SJSA1 (cell line): ENCODE measurements around the gene PIGH. TPM values are rescaled to one million over a fixed set of nuclear protein-coding genes. Genes with fewer than 3 reads are reported as not detected.
"Not testable (repeated sequence)": the region's sequence is repeated elsewhere in the genome, so short reads cannot be mapped to it uniquely, and the experiment has no call there.

ENCODE experiments used
- DNase-seq, 2 experiments: peaks; one replicate each; pipeline ENCODE4 v3.0.0-alpha.2; 2015 to 2020; ENCODE audit warnings: low spot score in 2 of 2, low read depth in 1 of 2
- H3K27ac ChIP-seq: fragments of 250-450 bp; sonication (Bioruptor Pico); 2 replicates; pipeline ENCODE4 v1.5.1; 2020; ENCODE audit warnings: mild to moderate bottlenecking, moderate library complexity
- H3K27me3 ChIP-seq: fragments of 250-450 bp; sonication (Bioruptor Pico); replicated peaks from 2 replicates; pipeline ENCODE4 v1.5.1; 2020; ENCODE audit warnings: mild to moderate bottlenecking, moderate library complexity
- H3K36me3 ChIP-seq: fragments of 250-450 bp; sonication (Bioruptor Pico); 2 replicates; pipeline ENCODE4 v1.5.1; 2020; ENCODE audit warnings: mild to moderate bottlenecking
- H3K4me1 ChIP-seq: fragments of 250-450 bp; sonication (Bioruptor Pico); replicated peaks from 2 replicates; pipeline ENCODE4 v1.6.1; 2021; ENCODE audit warnings: mild to moderate bottlenecking
- H3K4me3 ChIP-seq: fragments of 250-450 bp; sonication (Bioruptor Pico); 2 replicates; pipeline ENCODE4 v1.5.1; 2020; ENCODE audit warnings: mild to moderate bottlenecking
- H3K9me3 ChIP-seq: fragments of 250-450 bp; sonication (Bioruptor Pico); replicated peaks from 2 replicates; pipeline ENCODE4 v1.5.1; 2020; ENCODE audit warnings: mild to moderate bottlenecking
- total RNA-seq: library from RNA; depleted of rRNA; stranded (reverse); fragments of >200 nt; shearing (Covaris generic); gene quantifications from 2 replicates; pipeline ENCODE4 v1.2.3, GENCODE V29; 2014

Gene PIGH
- total RNA-seq, 1 experiment from 2014 or later = 11.2 TPM

DNA sequence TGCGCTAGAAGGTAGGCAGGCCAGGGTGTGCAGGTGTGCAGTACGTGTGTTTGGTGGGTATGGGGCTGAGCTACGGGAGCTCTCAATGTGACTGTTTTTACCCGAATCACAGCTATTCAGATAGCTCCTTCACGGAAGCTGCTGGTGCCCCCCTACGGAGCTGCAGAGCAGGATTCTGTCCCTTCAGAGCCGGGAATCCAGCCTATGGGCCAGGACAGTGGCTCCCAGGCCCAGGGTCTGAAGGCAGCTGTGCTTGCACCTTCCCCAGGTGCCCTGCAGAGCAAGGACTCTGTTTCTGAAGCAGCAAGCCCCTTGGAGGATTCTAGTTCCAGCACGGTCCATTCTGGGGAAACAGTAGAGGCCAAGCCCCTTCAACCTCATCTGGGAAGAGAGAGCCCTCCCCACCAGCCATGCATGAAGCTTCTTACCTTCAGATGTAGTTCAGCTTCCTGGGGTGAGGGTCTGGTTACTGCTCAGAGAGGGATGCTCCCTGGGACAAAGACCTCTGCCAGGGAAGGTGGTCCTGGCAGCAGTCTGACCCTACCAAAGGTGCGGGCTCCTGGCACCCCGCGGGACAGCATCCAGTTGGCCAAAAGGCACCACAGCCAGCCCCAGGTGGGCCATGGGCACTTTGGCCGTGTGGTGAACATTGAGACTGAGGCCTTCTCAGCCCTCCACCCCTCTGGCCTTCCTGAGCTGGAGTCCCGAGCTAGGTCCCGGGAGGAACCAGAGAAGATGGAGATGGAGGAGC, 37.9 kb downstream of the PIGH start:
- Histone ChIP-seq H3K9me3 (no peaks in the 10 kb centered on the region), H3K27ac (no peak overlapping the region), H3K4me1 (no peaks in the 10 kb centered on the region), H3K27me3 (no peaks in the 10 kb centered on the region), H3K36me3 (no peaks in the 10 kb centered on the region), H3K4me3 (no peak overlapping the region)
- DNase-seq = no peak

- no peaks in the 10 kb centered on the region for H3K9me3 ChIP-seq
- no peaks in the 10 kb centered on the region for H3K4me1 ChIP-seq
- H3K27me3 ChIP-seq = no peaks in the 10 kb centered on the region
- no peaks in the 10 kb centered on the region for H3K36me3 ChIP-seq
- H3K27ac ChIP-seq = no peak overlapping the region
- no peak overlapping the region for H3K4me3 ChIP-seq
- DNase-seq = no peak
Measured at GRCh38 chr14:67559639-67560038, 40.4 kb downstream of the PIGH start.

DNA sequence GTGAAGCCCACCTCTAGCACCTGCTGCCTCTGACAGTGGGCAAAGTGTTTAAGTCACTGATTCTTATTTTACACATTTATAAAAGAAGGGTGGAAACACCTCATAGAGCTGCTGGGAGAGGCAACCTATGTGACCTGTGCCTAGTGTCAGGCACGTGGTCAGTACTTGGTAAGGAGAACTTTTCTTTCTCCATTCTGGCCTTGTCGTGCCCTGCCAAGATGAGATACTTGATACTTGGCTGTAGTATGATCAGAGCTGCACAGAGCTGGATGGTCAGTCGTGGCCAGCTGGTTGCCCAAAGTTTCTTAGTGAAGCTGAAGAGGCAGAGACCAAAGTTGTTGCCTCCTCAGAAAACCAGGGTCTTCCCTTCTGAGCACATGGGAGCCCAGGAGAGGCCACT, 42.4 kb downstream of the PIGH start:
- Histone ChIP-seq H3K4me1 (no peaks in the 10 kb centered on the region), H3K27me3 (no peaks in the 10 kb centered on the region), H3K36me3 (no peaks in the 10 kb centered on the region), H3K4me3 (no peak overlapping the region), H3K9me3 (no peaks in the 10 kb centered on the region), H3K27ac (no peak overlapping the region)
- no peak for DNase-seq

DNA sequence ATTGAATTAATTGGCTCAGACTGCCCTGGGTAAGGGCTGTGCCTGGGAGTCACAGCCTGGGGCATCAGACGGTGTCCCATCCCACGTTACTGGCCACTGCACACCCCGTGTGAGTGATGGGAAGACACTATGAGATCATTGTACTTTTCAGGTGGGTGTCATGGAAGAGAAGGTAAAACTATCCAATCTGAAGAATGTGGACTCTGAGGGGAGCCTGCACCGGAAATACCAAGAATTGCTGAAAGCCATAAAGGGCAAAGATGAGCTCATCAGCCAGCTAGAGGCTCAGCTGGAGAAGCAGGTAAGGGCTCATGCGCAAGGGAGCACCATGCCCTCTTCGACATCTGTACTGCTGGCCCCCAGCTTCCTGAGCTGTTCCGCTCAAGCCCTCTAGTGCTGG, 43.0 kb downstream of the PIGH start:
- DNase-seq = no peak
- Histone ChIP-seq H3K9me3 (no peaks in the 10 kb centered on the region), H3K27me3 (no peaks in the 10 kb centered on the region), H3K27ac (no peak overlapping the region), H3K36me3 (no peaks in the 10 kb centered on the region), H3K4me1 (no peaks in the 10 kb centered on the region), H3K4me3 (no peak overlapping the region)

DNA sequence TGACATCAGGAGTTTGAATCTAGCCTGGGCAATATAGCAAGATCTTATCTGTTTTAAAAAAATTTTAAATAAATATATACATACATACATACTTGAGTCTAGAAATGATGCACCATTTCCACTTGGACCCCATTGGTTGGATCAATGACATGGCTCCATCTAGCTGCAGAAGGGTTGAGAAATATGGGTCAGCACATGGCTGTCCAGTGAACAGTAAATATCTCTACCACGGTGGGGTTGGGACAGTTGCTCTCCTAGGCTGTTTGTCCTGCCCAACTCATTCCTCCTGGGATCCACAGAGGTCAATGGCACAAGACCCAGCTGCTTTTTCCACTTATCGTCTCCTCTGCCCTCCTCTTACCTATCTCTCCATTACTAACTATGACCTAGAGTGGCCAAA, 43.4 kb downstream of the PIGH start:
- H3K4me1 ChIP-seq = no peaks in the 10 kb centered on the region
- no peaks in the 10 kb centered on the region for H3K36me3 ChIP-seq
- DNase-seq = no peak
- H3K27ac ChIP-seq = no peak overlapping the region
- H3K4me3 ChIP-seq = no peak overlapping the region
- no peaks in the 10 kb centered on the region for H3K27me3 ChIP-seq
- no peaks in the 10 kb centered on the region for H3K9me3 ChIP-seq

DNA sequence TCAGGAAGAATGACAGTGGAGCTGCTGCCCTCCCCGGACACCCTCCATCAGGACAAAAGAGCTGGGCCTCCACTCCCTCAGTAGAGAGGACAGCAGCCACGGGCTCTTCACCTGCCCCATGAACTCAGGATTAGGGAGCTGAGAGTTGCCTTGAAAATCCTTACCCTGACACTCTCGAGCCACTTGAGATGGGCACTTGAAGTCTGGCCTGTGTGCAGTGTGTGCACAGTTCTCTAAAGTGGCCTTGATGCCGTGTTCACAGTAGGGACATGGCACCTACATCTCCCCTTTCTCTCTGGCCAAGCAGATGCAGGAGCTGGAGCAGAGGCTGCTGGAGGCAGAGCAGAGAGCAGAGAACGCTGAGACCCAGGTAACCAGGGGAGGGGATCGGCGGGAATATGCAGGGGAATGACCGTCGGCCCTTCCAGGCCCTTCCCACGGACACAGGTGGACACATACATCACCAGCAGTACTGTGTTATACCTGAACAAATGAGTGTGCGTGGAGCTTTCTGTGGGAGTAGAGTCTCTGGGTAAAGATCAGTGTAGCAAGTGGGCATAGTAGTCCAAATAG, 44.5 kb downstream of the PIGH start:
- no peaks in the 10 kb centered on the region for H3K9me3 ChIP-seq
- H3K27me3 ChIP-seq = no peaks in the 10 kb centered on the region; the same call in 1 of the 2 replicates
- no peak for DNase-seq
- H3K4me3 ChIP-seq = no peak overlapping the region
- H3K27ac ChIP-seq = no peak overlapping the region
- no peaks in the 10 kb centered on the region for H3K4me1 ChIP-seq
- H3K36me3 ChIP-seq = no peaks in the 10 kb centered on the region

DNA sequence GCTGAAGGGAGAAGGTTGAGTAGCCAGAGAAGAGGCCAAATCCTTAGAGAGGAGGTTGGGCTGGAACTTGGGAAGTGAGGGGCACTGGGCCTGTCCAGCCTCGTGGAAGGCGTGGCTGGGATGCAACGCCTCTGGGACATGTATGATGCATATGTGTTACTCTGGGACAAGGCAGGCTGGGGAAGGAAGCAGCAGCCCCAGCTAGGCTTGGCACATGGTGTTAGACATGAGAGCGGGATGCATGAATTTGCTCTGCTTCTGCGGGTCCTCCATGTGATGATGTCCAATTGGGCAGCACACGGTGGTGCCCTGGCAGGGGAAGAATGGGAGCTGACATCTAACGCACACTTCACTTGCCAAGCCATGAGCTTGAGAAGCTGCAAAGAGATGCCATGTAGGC, 45.7 kb downstream of the PIGH start:
- H3K27me3 ChIP-seq = no peaks in the 10 kb centered on the region; the same call in 1 of the 2 replicates
- no peaks in the 10 kb centered on the region for H3K4me1 ChIP-seq
- no peak overlapping the region for H3K4me3 ChIP-seq
- H3K27ac ChIP-seq = no peak overlapping the region
- no peak for DNase-seq
- no peaks in the 10 kb centered on the region for H3K36me3 ChIP-seq
- no peaks in the 10 kb centered on the region for H3K9me3 ChIP-seq

- Histone ChIP-seq H3K27me3 (no peaks in the 10 kb centered on the region; the same call in 1 of the 2 replicates), H3K27ac (no peak overlapping the region), H3K4me1 (no peaks in the 10 kb centered on the region), H3K9me3 (no peaks in the 10 kb centered on the region), H3K36me3 (no peaks in the 10 kb centered on the region), H3K4me3 (no peak overlapping the region)
- DNase-seq = no peak
Measured at GRCh38 chr14:67553547-67553946, 46.5 kb downstream of the PIGH start.

GRCh38 chr14:67551940-67552339, 48.1 kb downstream of the PIGH start:
- Histone ChIP-seq H3K4me3 (no peak overlapping the region), H3K27me3 (no peaks in the 10 kb centered on the region; the same call in 1 of the 2 replicates), H3K9me3 (no peaks in the 10 kb centered on the region), H3K27ac (no peak overlapping the region), H3K36me3 (no peaks in the 10 kb centered on the region), H3K4me1 (no peaks in the 10 kb centered on the region)
- no peak for DNase-seq

DNA sequence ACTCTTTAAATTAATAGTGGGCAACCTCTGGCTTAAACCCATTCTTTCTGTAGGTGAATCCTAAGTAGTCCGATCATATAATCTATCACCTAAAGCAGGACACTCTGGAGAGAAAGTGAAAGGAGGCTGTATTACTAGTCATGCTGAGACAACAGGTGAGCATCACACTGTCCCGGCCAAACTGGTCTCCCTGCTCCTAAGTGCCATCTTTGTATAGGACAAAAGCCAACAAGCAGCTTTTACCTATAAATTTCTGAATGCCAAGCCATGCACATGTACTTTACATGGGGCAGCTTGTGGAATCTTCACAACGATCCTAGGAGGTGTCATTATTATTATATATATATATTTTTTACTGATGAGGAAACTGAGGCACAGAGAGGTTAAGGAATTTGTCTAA, 48.9 kb downstream of the PIGH start:
- Histone ChIP-seq H3K36me3 (no peaks in the 10 kb centered on the region), H3K9me3 (no peaks in the 10 kb centered on the region), H3K4me3 (no peak overlapping the region), H3K27ac (no peak overlapping the region), H3K4me1 (no peaks in the 10 kb centered on the region), H3K27me3 (no peaks in the 10 kb centered on the region; the same call in 1 of the 2 replicates)
- DNase-seq = no peak

DNA sequence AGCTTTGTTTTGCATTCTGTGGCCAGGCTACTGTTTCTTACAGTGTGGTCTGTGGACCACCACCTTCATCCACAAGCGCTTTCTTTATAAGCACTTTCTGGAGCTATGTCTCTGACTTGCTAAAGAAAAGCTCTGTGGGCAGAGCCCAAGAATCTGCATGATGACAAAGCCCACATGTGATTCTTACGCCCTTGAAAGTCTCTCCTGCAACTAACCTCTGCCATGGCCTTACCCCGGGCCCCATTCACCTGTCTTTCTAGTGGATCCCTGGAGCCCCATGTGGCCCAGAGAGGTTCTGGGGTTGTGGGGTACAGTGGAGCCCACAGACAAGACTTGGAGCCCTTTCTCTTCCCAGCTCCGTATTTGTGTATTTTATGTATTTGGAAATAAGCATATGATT, 50.3 kb downstream of the PIGH start:
- H3K4me1 ChIP-seq = no peaks in the 10 kb centered on the region
- DNase-seq = no peak
- H3K4me3 ChIP-seq = no peak overlapping the region
- no peak overlapping the region for H3K27ac ChIP-seq
- no peaks in the 10 kb centered on the region for H3K9me3 ChIP-seq
- H3K36me3 ChIP-seq = no peaks in the 10 kb centered on the region
- no peaks in the 10 kb centered on the region; the same call in 1 of the 2 replicates for H3K27me3 ChIP-seq

DNA sequence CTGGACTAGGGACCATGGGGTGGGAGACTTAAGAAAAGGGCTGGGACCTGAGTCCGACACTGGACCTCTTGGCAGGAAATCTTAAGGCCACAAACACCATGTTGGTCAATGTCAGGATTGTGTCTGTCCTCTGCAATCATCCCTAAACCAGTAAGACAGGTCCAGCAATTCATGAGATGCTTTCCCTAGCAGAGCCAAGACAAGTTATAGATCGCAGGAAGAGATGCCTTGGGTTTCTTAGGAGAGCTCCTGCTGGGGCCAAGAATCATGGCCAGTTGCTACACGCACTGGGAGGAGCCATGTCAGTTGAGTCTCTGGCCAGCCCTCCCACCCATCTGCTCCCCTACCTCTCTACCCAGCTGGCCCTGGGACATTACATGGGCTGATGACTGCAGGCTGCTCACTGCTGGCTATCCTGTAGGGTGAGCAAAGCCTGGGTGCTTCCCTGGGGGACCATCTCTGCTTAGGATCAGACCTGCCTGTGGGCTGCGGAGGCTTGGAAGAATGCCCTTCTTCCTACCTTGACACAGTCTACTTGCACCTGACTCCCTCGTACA, 52.8 kb downstream of the PIGH start:
- H3K4me3 ChIP-seq = no peak overlapping the region
- H3K9me3 ChIP-seq = no peaks in the 10 kb centered on the region

DNA sequence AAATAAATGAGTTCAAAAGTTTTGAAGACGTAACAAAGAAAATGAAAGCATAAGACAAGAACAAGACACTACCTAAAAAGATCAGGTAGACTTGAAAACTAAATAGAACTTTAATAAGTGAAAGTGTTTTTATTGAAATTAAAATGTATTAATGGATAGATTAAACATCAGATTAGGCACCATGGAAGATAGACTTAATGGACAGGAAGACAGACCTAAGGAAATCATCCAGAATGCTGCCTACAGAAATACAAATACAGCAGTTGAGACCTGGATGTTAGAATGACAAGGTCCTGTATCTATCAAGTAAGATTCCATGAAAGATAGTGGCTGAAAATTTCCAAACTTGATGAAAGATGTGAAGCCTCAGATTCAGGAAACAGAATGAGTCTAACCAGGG, 55.5 kb downstream of the PIGH start:
- Histone ChIP-seq H3K4me1 (no peaks in the 10 kb centered on the region), H3K9me3 (no peaks in the 10 kb centered on the region), H3K36me3 (no peaks in the 10 kb centered on the region), H3K4me3 (no peak overlapping the region), H3K27ac (no peak overlapping the region), H3K27me3 (peaks cover 7% of the 10 kb centered on the region; the same call in 1 of the 2 replicates)
- DNase-seq = no peak

More for the DNA sequence above, 52.8 kb downstream of the PIGH start:
- H3K4me1 ChIP-seq = no peaks in the 10 kb centered on the region
- H3K36me3 ChIP-seq = no peaks in the 10 kb centered on the region
- H3K27ac ChIP-seq = no peak overlapping the region
- H3K27me3 ChIP-seq = no peaks in the 10 kb centered on the region; the same call in 1 of the 2 replicates
- DNase-seq = no peak

- not testable (repeated sequence) for H3K27me3 ChIP-seq
Measured at GRCh38 chr14:67542620-67543019, 57.4 kb downstream of the PIGH start.

More at GRCh38 chr14:67542620-67543019, 57.4 kb downstream of the PIGH start:
- not testable (repeated sequence) for H3K27ac ChIP-seq, H3K4me1 ChIP-seq, DNase-seq, H3K9me3 ChIP-seq, H3K4me3 ChIP-seq, H3K36me3 ChIP-seq
